Fibroblast of gingiva (primary cell): ENCODE results near the gene SKI.

ENCODE experiments used
- DNase-seq: peaks from one replicate; pipeline ENCODE4 v3.0.0-alpha.2; 2011; ENCODE audit warnings: low read depth

SKI gene

DNA sequence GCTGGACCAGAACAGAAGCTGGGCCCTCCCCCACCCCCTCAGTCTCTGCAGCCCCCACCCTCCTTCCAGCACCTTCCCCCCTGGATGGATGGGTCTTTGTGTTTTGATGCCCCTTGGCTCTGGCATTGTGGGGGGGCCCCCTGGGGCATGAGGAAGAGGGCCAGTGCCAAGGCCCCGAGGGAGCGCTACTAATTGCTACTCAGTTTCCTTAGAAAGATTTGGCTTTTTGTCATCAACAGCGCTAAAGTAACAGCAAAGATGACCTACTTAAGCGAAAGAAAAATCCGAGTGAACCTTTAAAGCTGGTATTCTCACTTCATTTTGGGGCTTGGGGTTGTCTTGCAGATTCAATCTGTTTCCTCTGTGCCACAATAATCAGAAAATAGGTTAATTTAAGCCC, 63.5 kb downstream of the SKI start:
- DNase-seq = no peak

DNA sequence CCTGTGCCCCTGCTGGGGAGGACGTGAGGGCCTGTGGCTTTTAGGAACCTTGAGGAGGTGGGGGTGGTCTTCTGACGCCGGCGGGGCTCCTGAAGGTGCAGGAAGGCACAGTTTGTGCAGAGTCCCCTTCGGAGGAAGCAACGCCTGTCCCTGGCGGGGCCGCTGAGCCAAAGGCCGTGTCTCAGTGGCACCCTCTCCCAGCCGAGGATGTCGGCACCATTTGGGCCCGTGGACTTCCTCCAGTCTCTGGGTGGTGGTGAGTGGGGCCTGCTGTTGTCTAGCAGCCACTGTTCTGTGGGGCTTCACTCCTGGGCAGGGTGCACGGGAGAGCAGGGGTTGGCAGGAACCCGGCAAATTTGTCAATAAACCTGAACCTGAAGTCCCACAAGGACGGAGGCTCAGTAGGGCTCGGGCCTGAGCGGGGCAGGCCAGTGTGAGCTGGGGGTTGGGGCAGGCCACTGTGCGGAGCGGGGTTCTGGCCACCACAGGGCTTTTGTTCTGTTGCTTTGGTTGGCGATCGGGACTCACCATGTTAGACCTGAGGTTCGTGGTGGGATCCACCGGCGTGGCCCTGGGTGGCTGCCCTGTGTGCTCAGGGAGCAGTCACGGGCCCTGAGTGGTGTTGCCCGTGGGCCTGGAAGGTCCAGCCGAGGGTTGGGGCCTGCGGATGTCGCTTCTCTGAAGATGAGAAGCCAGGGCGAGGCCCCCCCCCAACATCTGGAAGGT, 64.8 kb downstream of the SKI start:
- DNase-seq = no peak

DNA sequence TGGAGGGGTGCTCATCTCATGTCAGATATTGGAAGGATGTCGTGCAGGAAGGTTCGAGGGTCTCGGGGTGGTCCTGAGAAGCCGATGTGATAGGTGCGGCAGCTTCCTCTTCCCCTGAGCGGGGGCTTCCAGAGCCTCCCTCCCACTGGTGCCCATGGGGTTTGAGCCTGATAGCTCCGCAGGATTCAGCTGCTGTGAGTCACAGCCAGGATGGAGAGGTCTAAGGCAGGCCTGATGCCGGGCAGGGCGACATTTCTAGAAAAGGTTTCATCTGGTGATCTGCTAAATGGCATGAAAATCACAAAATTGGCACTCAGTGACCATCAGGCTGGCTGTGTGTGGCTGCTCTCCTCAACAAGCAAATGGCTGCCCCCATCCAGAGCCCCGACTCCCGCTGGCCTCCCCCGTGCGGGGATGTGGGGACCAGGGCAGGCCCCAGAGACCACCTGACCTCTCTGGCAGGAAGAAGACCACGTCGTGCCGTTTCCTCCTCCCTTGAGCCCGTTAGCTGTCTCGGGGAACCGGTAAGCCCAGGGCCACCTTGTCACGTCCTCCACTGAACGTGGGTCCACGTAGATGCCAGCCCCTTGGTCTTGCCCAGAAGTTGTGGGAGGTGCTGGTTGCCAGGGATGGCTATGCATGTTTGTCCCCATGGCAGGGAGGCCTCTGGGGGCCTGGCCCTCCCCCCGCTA, 66.1 kb downstream of the SKI start:
- no peak for DNase-seq

DNA sequence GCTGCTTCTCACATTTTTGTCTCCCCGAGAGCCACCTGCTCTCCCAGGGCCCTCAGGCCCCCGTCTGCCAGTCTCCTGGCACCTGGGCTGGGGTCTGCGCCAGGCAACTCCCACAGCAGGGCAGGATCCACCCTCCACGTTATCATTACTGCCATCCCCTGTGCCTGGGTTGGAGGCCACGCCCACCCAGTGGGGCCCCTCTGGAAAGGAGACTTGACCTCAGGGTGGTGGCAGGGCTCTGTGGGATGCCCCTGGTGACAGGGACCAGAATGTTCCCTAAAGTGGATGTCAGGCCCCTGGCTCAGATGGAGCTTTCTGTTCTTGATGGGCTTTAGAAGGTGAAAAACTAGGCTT, 66.6 kb downstream of the SKI start:
- no peak for DNase-seq

DNA sequence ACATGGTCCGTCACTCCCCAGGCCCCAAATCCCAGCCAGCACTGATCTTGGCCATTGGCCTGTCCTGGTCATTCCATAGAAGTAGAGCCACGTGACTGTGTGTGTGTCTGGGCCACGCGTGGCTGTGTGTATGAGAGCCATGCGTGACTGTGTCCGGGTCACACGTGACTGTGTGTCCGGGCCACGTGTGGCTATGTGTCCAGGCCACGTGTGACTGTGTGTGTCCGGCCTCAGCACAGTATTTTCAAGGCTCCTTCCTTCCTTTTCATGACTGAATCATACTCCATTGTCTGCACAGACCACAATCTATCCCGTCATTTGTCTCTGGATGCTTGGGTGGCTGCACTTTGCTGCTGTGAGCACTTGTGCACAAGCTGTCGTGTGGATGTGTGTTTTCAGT, 67.4 kb downstream of the SKI start:
- DNase-seq = no peak

- peak; percentile 24 for DNase-seq
Measured at GRCh38 chr1:2296211-2296610, 68.1 kb downstream of the SKI start.

- DNase-seq = no peak
Measured at GRCh38 chr1:2296614-2297013, 68.5 kb downstream of the SKI start.

GRCh38 chr1:2297246-2298011, 69.3 kb downstream of the SKI start:
- no peak for DNase-seq

GRCh38 chr1:2298685-2299084, 70.6 kb downstream of the SKI start:
- no peak for DNase-seq

- DNase-seq = no peak
Measured at GRCh38 chr1:2299131-2299627, 71.1 kb downstream of the SKI start.

DNA sequence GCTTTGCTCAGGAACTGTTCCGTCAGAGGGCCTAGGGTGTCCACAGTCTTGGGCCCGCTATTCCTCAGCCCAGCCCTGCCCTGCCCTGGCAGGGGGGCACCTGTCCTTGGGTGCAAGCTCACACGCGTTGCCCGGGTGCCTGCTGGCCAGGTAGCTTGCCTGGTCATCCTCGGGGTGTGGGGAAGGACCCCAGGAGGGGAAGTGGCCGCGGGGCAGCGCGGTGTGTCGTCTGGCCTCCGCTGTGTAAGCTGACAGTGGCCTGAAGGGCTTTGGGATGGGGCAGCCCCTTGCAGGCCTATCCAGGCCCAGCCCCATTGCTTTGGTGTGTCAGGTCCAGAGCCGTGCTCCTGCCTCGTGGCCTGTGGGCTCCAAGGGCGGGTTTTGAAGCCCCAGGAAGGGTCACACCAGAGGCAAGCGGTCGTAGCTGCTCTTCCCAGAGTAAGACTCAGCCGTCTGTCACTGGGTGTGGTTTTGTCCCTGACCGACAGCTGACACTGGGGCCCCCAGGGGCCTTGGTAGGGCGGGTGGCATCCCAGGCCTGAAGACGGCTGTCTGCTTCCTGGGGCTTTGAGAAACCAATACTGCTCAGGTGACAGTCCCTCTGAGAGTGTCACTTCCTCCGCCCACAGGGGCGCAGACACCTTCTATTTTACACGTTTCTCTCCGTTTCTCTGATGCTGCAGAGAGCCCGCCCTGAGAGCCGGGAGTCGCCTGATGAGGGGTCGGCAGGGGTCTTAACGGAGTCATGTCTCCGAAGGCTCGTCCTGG, 72.1 kb downstream of the SKI start:
- DNase-seq = no peak

GRCh38 chr1:2300851-2301606, 72.9 kb downstream of the SKI start:
- DNase-seq = peak; percentile 38

GRCh38 chr1:2301607-2302291, 73.6 kb downstream of the SKI start:
- no peak for DNase-seq

DNA sequence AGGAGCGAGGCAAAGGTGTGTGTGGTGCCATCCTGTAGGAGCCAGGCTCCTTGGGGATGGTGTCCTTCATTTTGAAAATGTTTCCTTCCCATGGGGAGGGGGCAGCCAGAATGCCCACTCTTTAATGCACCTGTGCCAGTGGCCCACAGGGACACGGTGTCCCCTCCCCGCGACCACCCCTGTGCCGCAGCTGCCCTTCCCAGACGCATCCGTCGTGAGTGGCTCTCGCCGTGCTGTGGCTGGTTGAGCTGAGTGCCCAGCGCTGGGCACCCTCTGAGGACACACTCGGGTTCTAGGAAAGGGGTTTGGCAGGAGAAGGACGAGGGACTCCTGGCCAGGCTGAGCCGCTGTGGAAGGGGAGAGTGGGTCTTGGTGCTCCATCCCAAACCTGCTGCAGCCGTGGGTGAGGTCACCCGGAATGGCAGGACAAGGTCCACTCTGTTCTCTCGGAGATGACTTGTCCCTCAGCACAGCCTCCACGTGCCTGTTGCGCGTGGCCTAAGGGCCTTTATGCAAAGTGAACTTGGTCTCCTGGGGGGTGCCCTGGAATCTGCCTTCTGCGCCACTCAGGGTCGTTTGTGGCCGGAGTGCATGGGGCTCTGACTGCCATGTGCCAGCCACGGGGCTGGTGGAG, 74.3 kb downstream of the SKI start:
- no peak for DNase-seq

- DNase-seq = no peak
Measured at GRCh38 chr1:2303016-2303775, 75.1 kb downstream of the SKI start.

- DNase-seq = no peak
Measured at GRCh38 chr1:2303781-2304180, 75.7 kb downstream of the SKI start.

- DNase-seq = no peak
Measured at GRCh38 chr1:2304282-2304681, 76.2 kb downstream of the SKI start.

DNA sequence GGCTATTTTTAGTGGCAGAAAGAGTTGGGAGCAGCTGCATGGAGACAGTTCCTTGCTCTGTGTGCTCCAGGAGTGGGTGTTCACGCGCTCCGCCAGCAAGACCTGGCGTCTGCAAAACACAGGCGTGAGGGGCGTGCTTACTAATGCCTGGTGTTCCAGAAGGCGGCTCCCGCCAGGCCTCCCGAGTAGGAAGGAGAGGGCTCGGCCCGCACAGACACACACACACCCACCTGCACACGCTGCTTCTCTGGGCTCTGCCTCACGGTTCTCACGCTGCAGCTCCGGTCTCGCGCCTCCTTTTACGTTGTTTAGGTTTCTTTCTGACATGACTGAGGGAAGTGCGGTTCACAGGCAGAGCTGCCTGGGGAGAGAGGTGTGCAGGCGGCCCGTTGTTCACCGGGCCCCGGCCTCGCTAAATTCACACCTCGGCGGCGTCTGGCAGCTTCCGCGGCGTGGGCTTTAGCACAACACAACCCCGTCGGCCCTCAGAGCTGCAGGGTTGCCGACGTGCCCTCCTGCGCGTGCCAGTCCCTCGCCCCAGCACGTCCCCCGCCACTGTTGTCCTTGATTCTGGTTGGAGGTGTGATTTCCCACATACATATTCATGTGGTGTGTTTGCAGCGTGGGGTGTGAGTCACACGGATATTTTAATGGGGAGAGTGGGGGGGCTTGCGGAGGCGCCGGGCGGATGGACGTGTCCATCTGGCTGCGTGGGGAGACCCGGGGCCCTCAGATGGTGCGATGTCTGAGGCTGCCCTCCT, 77.0 kb downstream of the SKI start:
- DNase-seq = no peak
